ENCODE data around the gene ECSIT.
A peak's percentile ranks its signal among the peaks of the same experiment; 100 is the strongest.
"Not testable (repeated sequence)": the region's sequence is repeated elsewhere in the genome, so short reads cannot be mapped to it uniquely, and the experiment has no call there.

The ECSIT gene, protein sequence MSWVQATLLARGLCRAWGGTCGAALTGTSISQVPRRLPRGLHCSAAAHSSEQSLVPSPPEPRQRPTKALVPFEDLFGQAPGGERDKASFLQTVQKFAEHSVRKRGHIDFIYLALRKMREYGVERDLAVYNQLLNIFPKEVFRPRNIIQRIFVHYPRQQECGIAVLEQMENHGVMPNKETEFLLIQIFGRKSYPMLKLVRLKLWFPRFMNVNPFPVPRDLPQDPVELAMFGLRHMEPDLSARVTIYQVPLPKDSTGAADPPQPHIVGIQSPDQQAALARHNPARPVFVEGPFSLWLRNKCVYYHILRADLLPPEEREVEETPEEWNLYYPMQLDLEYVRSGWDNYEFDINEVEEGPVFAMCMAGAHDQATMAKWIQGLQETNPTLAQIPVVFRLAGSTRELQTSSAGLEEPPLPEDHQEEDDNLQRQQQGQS

DNA sequence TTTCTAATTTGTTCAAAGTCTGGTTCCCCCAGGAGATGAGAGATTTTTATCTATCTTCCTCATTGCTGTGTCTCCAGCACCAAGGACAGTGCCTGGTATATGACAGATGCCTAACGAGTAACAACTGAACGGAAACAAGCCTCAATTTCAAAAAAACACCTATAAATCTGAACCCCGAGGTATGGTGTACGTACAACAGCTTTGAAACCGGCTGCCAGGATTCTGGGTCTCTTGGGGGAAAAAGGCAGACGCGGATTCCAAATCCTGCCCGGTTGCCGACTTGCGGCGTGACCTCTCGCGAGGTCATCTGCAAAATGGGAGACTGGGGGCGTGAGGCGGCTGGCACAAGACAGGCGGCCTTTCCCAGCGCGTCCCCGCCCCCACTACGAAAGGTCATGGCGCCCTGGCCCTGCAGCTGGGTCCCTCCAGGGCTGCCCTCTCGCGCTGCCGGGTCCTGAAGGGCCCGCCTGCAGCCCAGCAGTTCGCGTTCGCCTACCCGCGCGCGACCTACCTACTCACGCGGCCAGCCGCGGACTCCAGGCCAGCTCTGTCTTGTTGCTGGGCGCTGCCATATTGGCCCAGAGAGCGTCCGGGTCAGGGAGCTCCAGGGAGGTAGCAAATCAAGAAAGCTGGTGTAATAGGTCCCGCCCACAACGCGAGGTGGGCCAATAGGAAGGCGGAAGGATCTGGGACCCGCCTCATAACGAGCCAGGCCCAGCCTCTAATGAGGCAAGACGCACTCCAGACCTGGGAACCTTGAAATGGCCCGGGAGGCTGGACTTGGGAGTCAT is at the start of gene ECSIT:
TSS of gene ECSIT (minus strand) at position 584 of the 791 bp plus-strand sequence. CDS start 9,964 bp downstream, outside the sequence.
- peak; percentile 98 for DNase-seq

DNA sequence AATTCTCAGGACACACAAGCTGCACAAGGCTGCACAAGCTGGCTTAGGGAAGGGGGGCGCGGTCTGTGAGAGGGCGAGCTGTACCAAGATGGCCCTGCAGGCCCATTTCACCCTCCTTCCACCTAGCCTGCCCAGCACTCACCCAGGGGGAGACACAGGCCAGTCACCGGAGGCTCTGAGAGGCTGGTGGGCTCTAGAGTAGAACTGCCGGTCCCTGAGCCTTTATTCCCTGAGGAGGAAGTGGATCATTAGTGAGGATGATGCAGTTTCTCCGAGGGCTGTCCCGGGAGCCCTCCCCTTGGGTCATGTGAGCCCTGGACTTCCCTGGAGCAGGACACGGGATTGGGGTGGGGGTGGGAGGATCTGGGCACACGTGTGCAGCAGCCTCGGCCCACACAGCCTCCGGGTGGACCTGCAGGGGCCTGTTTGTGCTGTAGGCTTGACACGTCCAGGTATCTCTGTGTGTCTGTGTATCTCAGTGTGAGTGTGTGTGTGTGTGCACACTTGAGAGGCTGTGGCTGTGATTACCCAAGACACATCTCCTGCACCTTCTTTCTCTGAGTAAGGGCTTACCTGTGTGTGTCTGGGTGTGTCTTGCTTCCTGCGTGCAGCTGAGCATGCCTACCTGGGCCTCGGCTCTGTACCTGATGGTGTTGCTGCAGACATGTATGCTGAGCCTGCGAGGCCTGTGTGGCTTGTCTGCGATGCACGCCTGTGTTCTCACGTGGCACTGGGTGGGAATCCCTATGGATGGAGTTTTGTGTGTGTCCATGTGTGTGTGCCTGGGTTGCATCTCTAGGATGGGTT is 48.7 kb upstream of the ECSIT start, which contains the start of gene ACP5:
TSS of gene ACP5 (minus strand) at position 195 of the 807 bp plus-strand sequence. CDS start 328 bp downstream, outside the sequence.
- DNase-seq, result no peak

DNA sequence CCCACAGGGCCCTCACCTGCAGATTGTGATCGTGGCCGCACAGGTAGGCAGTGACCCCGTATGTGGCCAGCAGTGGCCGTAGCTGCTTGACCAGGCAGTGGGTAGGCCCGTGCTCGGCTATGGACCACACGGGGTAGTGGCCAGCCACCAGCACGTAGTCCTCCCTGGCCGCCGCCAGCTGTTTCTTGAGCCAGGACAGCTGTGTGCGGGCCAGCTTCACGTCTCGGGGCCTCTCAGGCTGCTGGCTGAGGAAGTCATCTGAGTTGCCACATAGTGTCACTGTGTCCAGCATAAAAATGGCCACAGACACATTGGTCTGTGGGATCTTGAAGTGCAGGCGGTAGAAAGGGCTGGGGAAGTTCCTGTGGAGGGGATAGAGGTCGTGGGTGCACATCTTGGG is 47.3 kb upstream of the ECSIT start:
- no peak for DNase-seq

GRCh38 chr19:11574689-11575088 is 45.8 kb upstream of the ECSIT start:
- DNase-seq, result no peak

DNA sequence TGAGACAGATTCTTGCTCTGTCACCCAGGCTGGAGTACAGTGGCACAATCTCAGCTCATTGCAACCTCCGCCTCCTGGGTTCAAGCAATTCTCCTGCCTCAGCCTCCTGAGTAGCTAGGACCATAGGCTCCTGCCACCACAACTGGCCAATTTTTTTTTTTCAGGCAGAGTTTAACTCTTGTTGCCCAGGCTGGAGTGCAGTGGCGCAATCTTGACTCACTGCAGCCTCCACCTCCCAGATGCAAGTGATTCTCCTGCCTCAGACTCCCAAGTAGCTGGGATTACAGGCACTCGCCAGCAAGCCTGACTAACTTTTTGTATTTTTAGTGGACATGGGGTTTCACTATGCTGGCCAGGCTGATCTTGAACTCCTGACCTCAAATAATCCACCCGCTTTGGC is 44.8 kb upstream of the ECSIT start:
- not testable (repeated sequence) for DNase-seq

DNA sequence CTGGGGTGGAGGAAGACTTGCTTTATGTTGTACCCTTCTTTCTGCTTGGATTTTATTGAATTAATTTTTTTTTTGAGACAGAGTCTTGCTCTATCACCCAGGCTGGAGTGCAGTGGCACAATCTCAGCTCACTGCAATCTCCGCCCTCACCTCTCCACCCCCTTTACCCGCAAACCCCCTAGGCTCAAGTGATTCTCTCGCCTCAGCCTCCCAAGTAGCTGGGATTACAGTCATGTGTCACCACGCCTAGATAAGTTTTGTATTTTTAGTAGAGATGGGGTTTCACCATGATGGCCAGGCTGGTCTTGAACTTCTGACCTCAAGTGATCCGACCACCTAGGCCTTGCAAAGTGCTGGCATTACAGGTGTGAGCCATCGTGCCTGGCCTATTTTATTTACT is 44.4 kb upstream of the ECSIT start:
- not testable (repeated sequence) for DNase-seq

DNA sequence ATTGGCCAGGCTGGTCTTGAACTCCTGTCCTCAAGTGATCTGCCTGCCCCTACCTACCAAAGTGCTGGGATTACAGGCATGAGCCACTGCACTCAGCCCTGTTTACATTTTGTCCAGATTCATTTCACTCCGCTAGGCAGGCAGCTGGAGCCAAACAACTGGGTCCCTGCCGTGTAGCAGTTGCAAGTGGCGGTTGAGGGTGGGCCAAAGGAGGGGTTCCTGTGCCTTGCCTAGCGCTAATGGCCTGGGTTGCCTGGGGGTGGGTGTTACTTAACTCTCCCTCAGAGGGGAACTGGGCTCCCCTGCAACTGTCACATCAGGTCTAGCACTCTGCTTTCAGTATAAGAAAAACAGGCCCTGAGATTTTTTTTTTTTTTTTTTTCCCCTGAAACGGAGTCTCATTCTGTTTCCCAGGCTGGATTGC is 41.1 kb upstream of the ECSIT start:
- no peak for DNase-seq

GRCh38 chr19:11566164-11566563 is 37.2 kb upstream of the ECSIT start:
- no peak for DNase-seq

- not testable (repeated sequence) for DNase-seq
These were observed 36.7 kb upstream of the ECSIT start for GRCh38 chr19:11565649-11565980.

- DNase-seq, result not testable (repeated sequence)
These were observed 35.3 kb upstream of the ECSIT start for GRCh38 chr19:11564082-11564807.

- DNase-seq, result no peak
These were observed 34.6 kb upstream of the ECSIT start for GRCh38 chr19:11563532-11563931.

DNA sequence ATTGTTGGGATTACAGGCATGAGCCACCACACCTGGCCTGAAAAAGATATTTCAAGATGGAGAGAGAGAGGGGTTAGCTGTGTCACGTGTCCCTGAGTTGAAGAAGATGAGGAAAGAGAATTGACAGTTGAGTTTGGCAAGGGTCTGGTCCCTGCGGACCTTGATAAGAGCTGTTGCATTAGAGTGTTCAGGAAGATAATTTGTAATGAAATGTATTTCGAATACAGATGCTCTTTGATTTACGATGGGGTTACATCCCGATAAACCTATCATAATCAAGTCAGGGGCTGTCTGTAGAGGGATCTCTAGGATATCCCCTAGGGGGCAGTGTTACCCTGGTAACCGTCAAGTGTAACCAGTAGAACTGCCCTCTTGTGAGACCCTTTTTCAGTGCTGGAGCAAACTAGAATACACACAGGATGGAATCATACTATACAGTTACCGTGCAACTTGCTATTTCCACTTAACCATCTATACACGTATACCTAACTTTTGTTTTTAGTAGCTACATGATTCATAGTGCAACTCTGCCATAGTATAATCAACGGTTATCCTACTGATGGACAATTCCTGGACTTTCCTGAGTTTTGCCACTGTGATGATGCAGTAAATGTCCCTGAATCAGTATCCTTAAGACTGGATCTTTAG is 31.6 kb upstream of the ECSIT start:
- DNase-seq, result peak; percentile 90

DNA sequence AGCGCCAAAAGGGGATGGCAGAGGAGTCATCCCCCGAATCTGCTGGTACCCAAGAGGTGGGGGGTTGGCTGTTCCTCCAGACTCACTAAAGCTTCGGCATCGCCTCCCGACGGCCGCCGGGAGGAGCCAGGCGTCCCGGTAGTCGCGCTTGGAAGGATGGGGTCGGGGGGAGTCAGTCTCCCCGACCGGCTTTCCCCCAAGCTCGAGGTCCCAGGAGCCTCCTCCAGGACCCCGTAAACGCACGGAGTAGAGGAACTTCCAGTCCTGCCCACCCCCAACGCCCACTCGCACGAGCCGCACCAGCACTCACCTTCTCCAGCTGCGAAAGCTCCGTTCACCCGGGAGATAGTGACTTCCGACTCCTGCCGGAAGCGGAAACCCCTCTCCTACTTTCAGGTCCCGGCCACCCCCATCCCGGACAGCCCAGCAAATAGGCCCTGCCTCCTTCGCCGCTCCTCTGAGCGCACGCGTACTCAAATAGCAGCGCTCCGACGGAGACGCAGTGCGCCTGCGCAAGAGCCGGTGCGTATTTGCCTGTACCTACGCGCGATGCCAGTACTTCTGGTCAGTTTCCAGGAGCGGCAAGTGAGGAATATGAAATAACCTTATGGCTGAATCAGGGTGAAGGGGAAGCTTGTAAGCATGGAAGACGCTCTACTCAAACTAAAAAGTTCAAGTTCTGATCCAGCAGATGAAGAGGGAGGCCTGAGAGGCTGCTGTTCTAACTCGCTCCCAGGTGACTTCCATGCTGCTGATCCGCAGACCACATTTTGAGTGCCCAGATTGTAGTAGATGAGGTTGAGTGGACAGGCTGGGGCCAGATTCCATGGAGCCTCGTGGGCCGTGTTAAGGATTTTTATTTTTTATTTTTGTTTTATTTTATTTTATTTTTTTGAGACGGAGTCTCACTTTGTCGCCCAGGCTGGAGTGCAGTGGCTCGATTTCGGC is 30.2 kb upstream of the ECSIT start, which contains the start of gene ELOF1:
TSS of gene ELOF1 (minus strand) at position 350 of the 948 bp plus-strand sequence. CDS start 4,883 bp downstream, outside the sequence.
- DNase-seq, result peak; percentile 99

DNA sequence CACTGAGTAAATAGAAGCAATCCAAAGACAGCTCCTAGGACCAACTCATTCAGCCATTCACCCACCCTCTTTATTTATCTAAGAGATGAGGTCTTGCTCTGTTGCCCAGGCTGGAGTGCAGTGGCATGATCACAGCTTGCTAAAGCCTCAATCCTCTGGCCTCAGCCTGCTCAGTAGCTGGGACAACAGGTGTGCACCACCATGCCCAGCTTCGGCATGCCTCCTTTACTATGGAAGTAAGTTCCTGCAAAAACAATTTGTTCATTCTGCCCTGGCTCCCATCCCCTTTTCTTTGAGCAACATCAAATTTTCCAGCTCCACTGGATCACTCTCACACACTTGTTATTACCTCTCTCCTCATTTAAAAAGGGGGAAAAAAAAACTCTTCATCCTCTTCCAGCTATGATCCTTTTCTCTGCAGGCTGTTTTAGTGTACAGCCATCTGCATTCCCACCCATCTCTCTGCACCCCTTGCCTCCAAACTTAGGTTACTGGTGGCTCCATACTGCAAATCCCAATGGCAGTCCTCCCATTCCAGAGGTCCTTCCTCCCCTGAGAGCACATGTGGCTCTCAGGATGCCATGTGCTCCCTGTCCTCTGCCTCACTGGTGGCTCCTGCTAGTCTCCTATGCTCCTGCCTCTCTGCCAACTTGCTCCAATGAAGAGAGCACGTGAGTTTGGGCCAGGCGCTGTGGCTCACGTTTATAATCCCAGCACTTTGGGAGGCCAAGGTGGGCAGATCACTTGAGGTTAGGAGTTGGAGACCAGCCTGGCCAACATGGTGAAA is 27.9 kb upstream of the ECSIT start:
- no peak for DNase-seq

GRCh38 chr19:11555246-11555645 is 26.3 kb upstream of the ECSIT start:
- no peak for DNase-seq

- DNase-seq, result peak; percentile 50
These were observed 25.2 kb upstream of the ECSIT start for GRCh38 chr19:11554160-11554559.

DNA sequence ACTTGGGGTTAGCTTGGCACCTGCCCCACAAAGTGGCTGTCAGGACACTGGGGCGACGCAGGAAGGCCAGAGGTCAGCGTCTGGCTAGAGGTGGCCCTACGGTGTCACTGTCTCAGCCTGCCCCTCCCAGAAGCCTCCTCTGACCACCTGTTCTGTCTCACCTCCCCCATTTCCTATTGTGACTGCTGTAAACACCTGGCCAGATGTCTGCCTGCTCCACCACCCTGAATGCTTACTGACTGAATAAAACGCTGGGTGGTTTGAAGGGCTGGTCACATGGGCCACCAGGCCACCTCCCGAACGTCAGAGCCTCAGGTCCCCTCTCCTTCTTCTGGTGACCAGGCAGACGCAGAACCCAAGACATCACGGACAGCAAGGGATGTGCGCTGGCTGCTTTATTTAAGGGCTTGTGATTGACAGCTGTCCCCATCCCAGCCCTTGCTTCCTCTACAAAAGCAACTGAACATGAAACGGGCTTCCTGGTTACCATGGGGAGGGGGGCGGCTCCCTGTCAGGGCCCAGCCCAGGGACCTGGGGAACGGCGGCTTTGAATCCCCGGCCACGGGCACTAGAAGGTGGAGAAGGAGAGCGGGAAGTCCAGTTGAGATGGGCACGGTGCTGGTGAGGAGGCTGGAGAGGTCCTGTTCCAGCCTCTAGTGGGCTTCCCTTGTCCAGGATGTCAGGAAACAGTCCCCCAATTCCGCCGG is 23.9 kb upstream of the ECSIT start:
- DNase-seq, result no peak

DNA sequence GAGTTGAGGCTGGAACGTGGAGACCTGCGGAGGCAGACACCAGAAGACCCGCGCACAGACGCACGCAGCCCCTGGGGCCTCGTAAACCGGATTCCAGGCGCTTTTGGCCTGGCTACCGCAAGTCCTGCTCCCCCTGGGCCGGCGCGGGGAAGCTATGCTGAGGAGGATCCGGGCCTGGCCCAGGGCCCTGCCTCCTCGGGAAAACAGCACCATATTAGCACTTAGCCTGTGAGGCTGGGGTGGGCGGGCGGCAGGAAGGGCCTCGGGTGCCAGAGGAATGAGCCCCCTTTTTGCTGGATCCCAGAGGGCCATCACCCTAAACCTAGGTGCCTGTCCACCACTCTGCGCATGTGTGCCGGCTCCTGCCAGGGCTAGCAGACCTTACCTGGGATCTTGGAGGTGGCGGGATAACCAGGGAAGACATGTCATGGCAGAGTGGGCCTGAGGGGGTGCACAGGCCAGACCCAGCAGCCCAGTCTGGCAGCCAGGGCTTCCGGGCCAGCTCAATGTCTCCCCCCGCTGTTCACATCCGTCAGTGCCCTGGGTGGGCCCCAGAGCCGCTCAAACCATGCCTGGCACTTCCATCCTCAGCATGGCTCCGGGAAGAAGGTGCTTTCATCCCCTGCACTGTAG is 22.8 kb upstream of the ECSIT start:
- no peak for DNase-seq
